ENCODE data around the gene UBXN7.

GRCh38 chr3:196334982-196335381 lies 97.2 kb downstream of the UBXN7 start:
- TF ChIP-seq CTCF (IDR thresholded peaks at IDR 0.05; ENCODE audit: borderline replicate concordance, extremely low read depth, low read length, poor library complexity, severe bottlenecking) (no peak), EZH2 (IDR thresholded peaks at IDR 0.05; ENCODE audit: borderline replicate concordance, low read depth, low read length, severe bottlenecking) (no peak)

Measured in DND-41 (cell line).